Stimulated activated CD8-positive, alpha-beta memory T cell treated with anti-CD3 and anti-CD28 coated beads, Interleukin-7, amount 100 ng/mL, for 1 hour (primary cell): ENCODE results near the gene PCGF1.
"Not testable (repeated sequence)": the region's sequence is repeated elsewhere in the genome, so short reads cannot be mapped to it uniquely, and the experiment has no call there.

ENCODE experiments used
- DNase-seq, 2 donors: peaks; one replicate each; pipeline ENCODE4 v3.0.0-alpha.2; 2020; ENCODE audit warnings: low read depth in 2 of 2

The PCGF1 gene

GRCh38 chr2:74499267-74499939, 8.1 kb downstream of the PCGF1 start, which contains the start of gene LBX2:
TSS of gene LBX2 (minus strand) at chr2:74499603. CDS start at chr2:74499537, 66 bp downstream.
- no peak for DNase-seq

GRCh38 chr2:74498500-74499266, 8.8 kb downstream of the PCGF1 start:
- no peak for DNase-seq

GRCh38 chr2:74497777-74498499, 9.6 kb downstream of the PCGF1 start:
- DNase-seq: no peak

- DNase-seq: no peak
Observed at GRCh38 chr2:74496997-74497776, 10.3 kb downstream of the PCGF1 start.

- DNase-seq: no peak
Observed at GRCh38 chr2:74495440-74495839, 12.1 kb downstream of the PCGF1 start.

GRCh38 chr2:74493546-74493945, 13.9 kb downstream of the PCGF1 start:
- no peak for DNase-seq

- DNase-seq: no peak
Observed at GRCh38 chr2:74491648-74492544, 15.6 kb downstream of the PCGF1 start.

GRCh38 chr2:74489906-74490305, 17.6 kb downstream of the PCGF1 start:
- no peak for DNase-seq

GRCh38 chr2:74488643-74489481, 18.6 kb downstream of the PCGF1 start:
- DNase-seq: no peak

GRCh38 chr2:74486141-74486540, 21.4 kb downstream of the PCGF1 start:
- no peak for DNase-seq

GRCh38 chr2:74483675-74484164, 23.8 kb downstream of the PCGF1 start:
- not testable (repeated sequence) for DNase-seq

GRCh38 chr2:74482801-74483674, 24.5 kb downstream of the PCGF1 start, which contains the start of the genes CCDC142 and TTC31:
TSS of gene CCDC142 (minus strand) at chr2:74482998. CDS start at chr2:74482837, 161 bp downstream.
TSS of gene TTC31 (plus strand) at chr2:74483081. CDS start at chr2:74483096, 15 bp downstream.
- peak; percentile 73 to 81 for DNase-seq

- DNase-seq: no peak
Observed at GRCh38 chr2:74481961-74482800, 25.3 kb downstream of the PCGF1 start.

- DNase-seq: no peak
Observed at GRCh38 chr2:74481431-74481830, 26.1 kb downstream of the PCGF1 start.

GRCh38 chr2:74474899-74475298, 32.6 kb downstream of the PCGF1 start:
- DNase-seq: no peak

- DNase-seq: no peak
Observed at GRCh38 chr2:74474481-74474880, 33.0 kb downstream of the PCGF1 start.

GRCh38 chr2:74472945-74473258, 34.6 kb downstream of the PCGF1 start:
- no peak for DNase-seq
